SW 1271 (cell line): Measurements from ENCODE around the gene CHRDL1.
"Not testable (repeated sequence)": the region's sequence is repeated elsewhere in the genome, so short reads cannot be mapped to it uniquely, and the experiment has no call there.

Experiments used
- DNase-seq, 2 experiments: peaks; one replicate each; lab custom pipeline; 2025; lab: John Stamatoyannopoulos, UW

CHRDL1 gene

GRCh38 chrX:110665223-110666002 is 130.2 kb downstream of the CHRDL1 start:
- DNase-seq: no peak

- no peak for DNase-seq
Observed at GRCh38 chrX:110657073-110657472, 138.5 kb downstream of the CHRDL1 start.

GRCh38 chrX:110654280-110654679 is 141.3 kb downstream of the CHRDL1 start:
- not testable (repeated sequence) for DNase-seq

- no peak for DNase-seq
Observed at GRCh38 chrX:110646386-110646785, 149.2 kb downstream of the CHRDL1 start.
